Ectodermal cell (in vitro differentiated cells): ENCODE results near the gene SETD3.

Source experiments
- H3K27ac ChIP-seq: 2 replicates; pipeline ENCODE4 v1.7.0; 2013; ENCODE audit warnings: mild to moderate bottlenecking, low read depth, low read length; ENCODE audit not compliant: insufficient read depth, poor library complexity, severe bottlenecking
- H3K27me3 ChIP-seq: 2 replicates; pipeline ENCODE4 v1.7.0; 2013; ENCODE audit warnings: mild to moderate bottlenecking, low read length; ENCODE audit not compliant: insufficient read depth, control insufficient read depth, poor library complexity, severe bottlenecking
- H3K36me3 ChIP-seq: one replicate; pipeline ENCODE4 v1.7.0; 2013; ENCODE audit warnings: low read length; ENCODE audit not compliant: control insufficient read depth, insufficient read depth
- H3K4me1 ChIP-seq: one replicate; pipeline ENCODE4 v1.7.0; 2013; ENCODE audit warnings: low read length; ENCODE audit not compliant: control insufficient read depth, insufficient read depth
- H3K4me3 ChIP-seq: 2 replicates; pipeline ENCODE4 v1.7.0; 2013; ENCODE audit warnings: low read depth, low read length, control low read depth; ENCODE audit not compliant: insufficient read depth
- H3K9me3 ChIP-seq: 2 replicates; pipeline ENCODE4 v1.7.0; 2013; ENCODE audit warnings: mild to moderate bottlenecking, low read length, moderate library complexity; ENCODE audit not compliant: control insufficient read depth
- WGBS, 2 experiments: methylation state at CpG; one replicate each; pipeline ENCODE4 v1.1.7; 2013; ENCODE audit warnings: missing lambda C conversion rate in 2 of 2; 5-methylcytosine and 5-hydroxymethylcytosine counted together

SETD3 gene

GRCh38 chr14:99361596-99362215, 119.0 kb downstream of the SETD3 start:
- 94 to 96% methylated on average over 21 of the region's 21 CpGs for WGBS, 2 experiments
- Histone ChIP-seq H3K4me1 (peaks cover 9% of the 10 kb centered on the region), H3K27me3 (no peaks in the 10 kb centered on the region), H3K36me3 (no peaks in the 10 kb centered on the region), H3K9me3 (no peaks in the 10 kb centered on the region), H3K27ac (no peak overlapping the region), H3K4me3 (no peak overlapping the region)

GRCh38 chr14:99360774-99361595, 119.7 kb downstream of the SETD3 start:
- Histone ChIP-seq H3K27ac (no peak overlapping the region), H3K36me3 (no peaks in the 10 kb centered on the region), H3K4me3 (no peak overlapping the region), H3K9me3 (no peaks in the 10 kb centered on the region), H3K4me1 (peaks cover 9% of the 10 kb centered on the region), H3K27me3 (no peaks in the 10 kb centered on the region)
- 95 to 96% methylated on average over 24 of the region's 24 CpGs for WGBS, 2 experiments

GRCh38 chr14:99359906-99360305, 120.8 kb downstream of the SETD3 start:
- Histone ChIP-seq H3K27ac (no peak overlapping the region), H3K27me3 (no peaks in the 10 kb centered on the region), H3K36me3 (no peaks in the 10 kb centered on the region), H3K9me3 (no peaks in the 10 kb centered on the region), H3K4me3 (no peak overlapping the region), H3K4me1 (peaks cover 9% of the 10 kb centered on the region)
- WGBS, 2 experiments, result 94 to 97% methylated on average over 5 of the region's 5 CpGs

GRCh38 chr14:99357916-99358390, 122.7 kb downstream of the SETD3 start:
- Histone ChIP-seq H3K27ac (no peak overlapping the region), H3K4me1 (no peaks in the 10 kb centered on the region), H3K9me3 (no peaks in the 10 kb centered on the region), H3K36me3 (no peaks in the 10 kb centered on the region), H3K4me3 (no peak overlapping the region), H3K27me3 (no peaks in the 10 kb centered on the region)
- WGBS, 2 experiments, result 91 to 92% methylated on average over 12 of the region's 12 CpGs

DNA sequence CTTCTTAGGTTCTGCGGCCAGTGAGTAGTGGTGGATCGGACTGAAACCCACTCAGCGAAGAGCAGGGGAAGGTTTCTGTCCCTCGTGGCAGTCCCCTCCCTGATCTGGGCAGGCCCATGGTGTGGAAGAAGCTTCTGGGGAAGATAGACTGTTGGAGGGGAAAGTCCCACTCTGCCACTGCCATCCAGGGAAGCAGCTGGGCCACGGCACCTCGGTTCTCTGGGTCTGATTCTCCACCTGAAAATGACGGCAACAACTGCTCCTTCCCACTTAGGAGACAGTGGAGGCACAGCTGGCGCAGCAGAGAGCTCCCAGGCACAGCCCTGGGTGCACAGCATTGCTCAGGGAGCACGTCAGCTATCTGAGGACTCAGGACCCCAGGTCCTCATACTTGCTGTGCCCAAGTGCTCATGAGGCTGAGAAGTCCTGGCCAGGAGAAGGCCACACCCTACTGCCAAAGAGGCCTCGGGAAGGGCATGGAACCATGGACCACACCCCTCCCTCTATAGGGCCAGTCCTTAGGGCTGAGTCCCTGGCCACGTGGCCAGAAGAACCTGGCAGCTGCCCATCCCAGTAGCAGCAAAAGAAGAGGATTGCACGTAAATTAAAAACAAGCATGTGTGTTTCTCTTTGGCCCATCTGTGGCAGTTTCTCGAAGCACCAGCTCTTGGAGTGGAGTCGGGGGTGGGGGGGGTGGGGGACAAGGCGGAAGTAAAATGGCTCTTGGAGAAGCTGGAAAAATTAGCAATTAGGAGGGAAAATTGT, 123.3 kb downstream of the SETD3 start:
- Histone ChIP-seq H3K27me3 (no peaks in the 10 kb centered on the region), H3K36me3 (no peaks in the 10 kb centered on the region), H3K9me3 (no peaks in the 10 kb centered on the region), H3K4me3 (no peak overlapping the region), H3K4me1 (no peaks in the 10 kb centered on the region), H3K27ac (no peak overlapping the region)
- 93 to 95% methylated on average over 15 of the region's 15 CpGs for WGBS, 2 experiments

- no peak overlapping the region for H3K4me3 ChIP-seq
Observed at GRCh38 chr14:99356031-99356608, 124.5 kb downstream of the SETD3 start.

GRCh38 chr14:99354166-99354875, 126.3 kb downstream of the SETD3 start:
- Histone ChIP-seq H3K27ac (no peak overlapping the region), H3K9me3 (no peaks in the 10 kb centered on the region)
- WGBS, 2 experiments, result 90 to 92% methylated on average over 7 of the region's 7 CpGs

More at GRCh38 chr14:99356031-99356608, 124.5 kb downstream of the SETD3 start:
- Histone ChIP-seq H3K4me1 (no peaks in the 10 kb centered on the region), H3K27me3 (no peaks in the 10 kb centered on the region), H3K36me3 (no peaks in the 10 kb centered on the region), H3K9me3 (no peaks in the 10 kb centered on the region), H3K27ac (no peak overlapping the region)
- whole genome bisulfite sequencing, 2 experiments, result 94 to 95% methylated on average over 15 of the region's 15 CpGs

GRCh38 chr14:99352688-99353280, 127.9 kb downstream of the SETD3 start:
- Histone ChIP-seq H3K36me3 (no peaks in the 10 kb centered on the region), H3K9me3 (no peaks in the 10 kb centered on the region), H3K27me3 (no peaks in the 10 kb centered on the region), H3K27ac (no peak overlapping the region), H3K4me1 (no peaks in the 10 kb centered on the region), H3K4me3 (no peak overlapping the region)
- 91 to 96% methylated on average over 25 to 26 of the region's 26 CpGs for WGBS, 2 experiments

More at GRCh38 chr14:99354166-99354875, 126.3 kb downstream of the SETD3 start:
- Histone ChIP-seq H3K4me3 (no peak overlapping the region), H3K36me3 (no peaks in the 10 kb centered on the region), H3K4me1 (no peaks in the 10 kb centered on the region), H3K27me3 (no peaks in the 10 kb centered on the region)
